ENCODE results near the gene PRKG1.

Gene PRKG1

GRCh38 chr10:51951601-51952000 is 877.3 kb downstream of the PRKG1 start:
- no peak overlapping the region for H2BK120ac ChIP-seq (ENCODE audit: low read depth, low read length)
- no peaks in the 10 kb centered on the region for H3K36me3 ChIP-seq (replicated peaks in 1 of 2; ENCODE audit: control insufficient read depth in 2 of 2, insufficient read depth in 2 of 2, low read length in 2 of 2)
- H3K27ac ChIP-seq (replicated peaks; ENCODE audit: low read length), result no peak overlapping the region
- H3K79me1 ChIP-seq (ENCODE audit: low read depth, low read length), result no peaks in the 10 kb centered on the region
- H2AFZ ChIP-seq (ENCODE audit: low read length), result no peak overlapping the region
- H3K4ac ChIP-seq (ENCODE audit: low read length), result no peak overlapping the region
- H3K4me1 ChIP-seq (ENCODE audit: control insufficient read depth in 2 of 2, insufficient read depth in 1 of 2, low read depth in 1 of 2, low read length in 2 of 2), result peaks cover 0 to 5% of the 10 kb centered on the region in 2 donors
- H2AK5ac ChIP-seq (ENCODE audit: low read depth, low read length), result no peak overlapping the region
- H3K4me3 ChIP-seq (ENCODE audit: low read length in 2 of 2), result no peak overlapping the region
- H2BK12ac ChIP-seq (ENCODE audit: low read length), result no peak overlapping the region
- no peak overlapping the region for H3K4me2 ChIP-seq (ENCODE audit: insufficient read depth, low read length, poor library complexity, severe bottlenecking)
- no peak overlapping the region for H4K91ac ChIP-seq (ENCODE audit: low read depth, low read length, poor library complexity)
- WGBS, 2 donors (ENCODE audit: extremely low coverage in 2 of 2, insufficient read length in 2 of 2, insufficient replicate concordance in 1 of 2), result no CpG with 5 or more reads among the region's 1 CpG
- no peak overlapping the region for H3K14ac ChIP-seq (ENCODE audit: low read length)
- no peak overlapping the region for H3K23ac ChIP-seq (ENCODE audit: low read depth, low read length, poor library complexity)
- no peak overlapping the region for H3K9ac ChIP-seq (ENCODE audit: low read depth, low read length, poor library complexity)
- no peak overlapping the region for H3K18ac ChIP-seq (ENCODE audit: low read length)
- H3K9me3 ChIP-seq (replicated peaks in 1 of 2; ENCODE audit: control insufficient read depth in 2 of 2, insufficient read depth in 1 of 2, low read depth in 1 of 2, low read length in 2 of 2), result no peaks in the 10 kb centered on the region
- no peaks in the 10 kb centered on the region for H3K27me3 ChIP-seq (ENCODE audit: control insufficient read depth in 3 of 3, insufficient read depth in 3 of 3, low read depth in 1 of 3, low read length in 3 of 3)
- H2BK15ac ChIP-seq (ENCODE audit: low read length), result no peak overlapping the region
- DNase-seq (ENCODE audit: low spot score), result no peak
- H2BK5ac ChIP-seq (ENCODE audit: low read length), result no peak overlapping the region
- H4K8ac ChIP-seq (ENCODE audit: low read depth, low read length), result no peak overlapping the region

DNA sequence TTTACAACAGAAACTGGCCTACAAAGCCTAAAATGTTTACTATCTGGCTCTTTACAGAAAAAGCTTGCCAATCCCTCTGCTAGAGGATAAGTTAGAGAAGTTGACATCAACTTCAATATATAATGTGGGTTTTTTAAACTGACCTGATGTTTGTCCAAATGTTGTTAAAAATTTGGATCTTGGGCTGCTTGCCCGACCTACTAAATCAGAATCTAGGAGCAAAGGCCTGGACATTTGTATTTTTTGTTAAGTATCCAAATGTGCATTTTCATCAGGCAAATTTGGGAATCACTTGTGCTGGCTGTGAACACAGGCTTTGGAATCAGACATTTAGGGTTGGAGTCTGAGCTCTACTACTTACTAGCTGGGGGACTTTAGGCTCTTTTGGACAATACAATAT is 877.8 kb downstream of the PRKG1 start:
- no peaks in the 10 kb centered on the region for H3K79me1 ChIP-seq (ENCODE audit: low read depth, low read length)
- H3K36me3 ChIP-seq (replicated peaks in 1 of 2; ENCODE audit: control insufficient read depth in 2 of 2, insufficient read depth in 2 of 2, low read length in 2 of 2), result no peaks in the 10 kb centered on the region
- no peak overlapping the region for H3K4me3 ChIP-seq (ENCODE audit: low read length in 2 of 2)
- H2AK5ac ChIP-seq (ENCODE audit: low read depth, low read length), result no peak overlapping the region
- H2BK15ac ChIP-seq (ENCODE audit: low read length), result no peak overlapping the region
- no peak for DNase-seq (ENCODE audit: low spot score)
- no peaks in the 10 kb centered on the region for H3K9me3 ChIP-seq (replicated peaks in 1 of 2; ENCODE audit: control insufficient read depth in 2 of 2, insufficient read depth in 1 of 2, low read depth in 1 of 2, low read length in 2 of 2)
- H3K14ac ChIP-seq (ENCODE audit: low read length), result no peak overlapping the region
- H3K27ac ChIP-seq (replicated peaks; ENCODE audit: low read length), result no peak overlapping the region
- H3K9ac ChIP-seq (ENCODE audit: low read depth, low read length, poor library complexity), result no peak overlapping the region
- no peaks in the 10 kb centered on the region for H3K27me3 ChIP-seq (ENCODE audit: control insufficient read depth in 3 of 3, insufficient read depth in 3 of 3, low read depth in 1 of 3, low read length in 3 of 3)
- WGBS, 2 donors (ENCODE audit: extremely low coverage in 2 of 2, insufficient read length in 2 of 2, insufficient replicate concordance in 1 of 2), result no CpG with 5 or more reads among the region's 1 CpG
- no peak overlapping the region for H3K18ac ChIP-seq (ENCODE audit: low read length)
- no peak overlapping the region for H3K4me2 ChIP-seq (ENCODE audit: insufficient read depth, low read length, poor library complexity, severe bottlenecking)
- H2AFZ ChIP-seq (ENCODE audit: low read length), result no peak overlapping the region
- no peak overlapping the region for H2BK5ac ChIP-seq (ENCODE audit: low read length)
- no peak overlapping the region for H2BK120ac ChIP-seq (ENCODE audit: low read depth, low read length)
- H3K4me1 ChIP-seq (ENCODE audit: control insufficient read depth in 2 of 2, insufficient read depth in 1 of 2, low read depth in 1 of 2, low read length in 2 of 2), result peaks cover 0 to 5% of the 10 kb centered on the region in 2 donors
- H4K8ac ChIP-seq (ENCODE audit: low read depth, low read length), result no peak overlapping the region
- H2BK12ac ChIP-seq (ENCODE audit: low read length), result no peak overlapping the region
- H3K23ac ChIP-seq (ENCODE audit: low read depth, low read length, poor library complexity), result no peak overlapping the region
- H3K4ac ChIP-seq (ENCODE audit: low read length), result no peak overlapping the region
- H4K91ac ChIP-seq (ENCODE audit: low read depth, low read length, poor library complexity), result no peak overlapping the region

DNA sequence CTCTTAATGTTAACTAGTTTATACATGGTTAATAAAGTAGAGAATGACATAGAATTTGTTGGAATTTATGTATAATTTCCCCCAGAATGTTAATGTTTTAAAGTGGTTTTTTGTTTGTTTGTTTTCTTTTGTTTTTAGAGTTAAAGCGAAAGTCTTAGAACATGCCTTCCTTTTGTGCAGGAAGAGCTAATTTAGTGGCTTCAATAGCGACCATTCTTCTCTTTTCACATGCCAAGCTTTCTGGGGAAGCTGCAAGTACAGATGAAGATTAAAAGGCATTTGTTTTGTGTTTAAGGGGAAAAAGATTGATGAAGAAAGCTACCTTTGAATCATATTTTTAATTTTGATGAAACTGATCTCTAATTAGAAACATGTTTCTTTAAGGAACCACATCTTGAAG is 881.4 kb downstream of the PRKG1 start:
- Histone ChIP-seq H3K4me3 (ENCODE audit: low read length in 2 of 2) (no peak overlapping the region), H3K4ac (ENCODE audit: low read length) (no peak overlapping the region), H3K23ac (ENCODE audit: low read depth, low read length, poor library complexity) (no peak overlapping the region), H2AK5ac (ENCODE audit: low read depth, low read length) (no peak overlapping the region), H3K9ac (ENCODE audit: low read depth, low read length, poor library complexity) (no peak overlapping the region), H2BK120ac (ENCODE audit: low read depth, low read length) (no peak overlapping the region), H3K79me1 (ENCODE audit: low read depth, low read length) (no peaks in the 10 kb centered on the region), H2BK5ac (ENCODE audit: low read length) (no peak overlapping the region), H3K36me3 (replicated peaks in 1 of 2; ENCODE audit: control insufficient read depth in 2 of 2, insufficient read depth in 2 of 2, low read length in 2 of 2) (no peaks in the 10 kb centered on the region), H4K91ac (ENCODE audit: low read depth, low read length, poor library complexity) (no peak overlapping the region), H2BK15ac (ENCODE audit: low read length) (no peak overlapping the region), H3K9me3 (replicated peaks in 1 of 2; ENCODE audit: control insufficient read depth in 2 of 2, insufficient read depth in 1 of 2, low read depth in 1 of 2, low read length in 2 of 2) (no peaks in the 10 kb centered on the region), H3K27ac (replicated peaks; ENCODE audit: low read length) (no peak overlapping the region), H4K8ac (ENCODE audit: low read depth, low read length) (no peak overlapping the region), H3K18ac (ENCODE audit: low read length) (no peak overlapping the region), H3K4me2 (ENCODE audit: insufficient read depth, low read length, poor library complexity, severe bottlenecking) (no peak overlapping the region), H2AFZ (ENCODE audit: low read length) (no peak overlapping the region), H3K27me3 (ENCODE audit: control insufficient read depth in 3 of 3, insufficient read depth in 3 of 3, low read depth in 1 of 3, low read length in 3 of 3) (no peaks in the 10 kb centered on the region), H2BK12ac (ENCODE audit: low read length) (no peak overlapping the region), H3K14ac (ENCODE audit: low read length) (no peak overlapping the region), H3K4me1 (ENCODE audit: control insufficient read depth in 2 of 2, insufficient read depth in 1 of 2, low read depth in 1 of 2, low read length in 2 of 2) (peaks cover 0 to 5% of the 10 kb centered on the region in 2 donors)
- DNase-seq (ENCODE audit: low spot score), result peak; percentile 32
- WGBS, 2 donors (ENCODE audit: extremely low coverage in 2 of 2, insufficient read length in 2 of 2, insufficient replicate concordance in 1 of 2), result no CpG with 5 or more reads among the region's 2 CpGs

DNA sequence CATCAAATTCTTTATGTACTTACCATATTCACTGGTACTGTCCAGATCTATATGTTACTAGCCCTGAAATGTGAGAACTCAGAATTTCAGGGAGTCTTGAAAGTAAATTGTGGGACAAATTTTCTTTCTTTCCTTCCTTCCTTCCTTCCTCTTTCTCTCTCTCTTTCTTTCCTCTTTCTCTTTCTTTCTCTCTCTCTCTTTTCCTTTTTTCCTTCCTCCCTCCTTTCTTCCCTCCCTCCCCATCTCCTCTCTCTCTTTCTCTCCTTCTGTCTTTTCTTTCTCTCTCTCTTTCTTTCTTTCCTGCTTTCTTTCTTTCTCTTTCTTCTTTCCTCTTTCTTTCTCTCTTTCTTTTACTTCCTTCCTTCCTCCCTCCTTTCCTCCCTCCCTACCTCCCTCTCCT is 882.5 kb downstream of the PRKG1 start:
- no peak for DNase-seq (ENCODE audit: low spot score)
- H3K18ac ChIP-seq (ENCODE audit: low read length), result no peak overlapping the region
- peaks cover 2% of the 10 kb centered on the region for H3K79me1 ChIP-seq (ENCODE audit: low read depth, low read length)
- H3K4ac ChIP-seq (ENCODE audit: low read length), result no peak overlapping the region
- H3K4me2 ChIP-seq (ENCODE audit: insufficient read depth, low read length, poor library complexity, severe bottlenecking), result no peak overlapping the region
- H3K36me3 ChIP-seq (replicated peaks in 1 of 2; ENCODE audit: control insufficient read depth in 2 of 2, insufficient read depth in 2 of 2, low read length in 2 of 2), result no peaks in the 10 kb centered on the region
- H3K4me3 ChIP-seq (ENCODE audit: low read length in 2 of 2), result no peak overlapping the region
- H3K4me1 ChIP-seq (ENCODE audit: control insufficient read depth in 2 of 2, insufficient read depth in 1 of 2, low read depth in 1 of 2, low read length in 2 of 2), result peaks cover 0 to 6% of the 10 kb centered on the region in 2 donors
- H3K23ac ChIP-seq (ENCODE audit: low read depth, low read length, poor library complexity), result no peak overlapping the region
- no peaks in the 10 kb centered on the region for H3K9me3 ChIP-seq (replicated peaks in 1 of 2; ENCODE audit: control insufficient read depth in 2 of 2, insufficient read depth in 1 of 2, low read depth in 1 of 2, low read length in 2 of 2)
- no peak overlapping the region for H4K8ac ChIP-seq (ENCODE audit: low read depth, low read length)
- no peak overlapping the region for H2BK15ac ChIP-seq (ENCODE audit: low read length)
- no peak overlapping the region for H2AK5ac ChIP-seq (ENCODE audit: low read depth, low read length)
- no peak overlapping the region for H2BK120ac ChIP-seq (ENCODE audit: low read depth, low read length)
- no peaks in the 10 kb centered on the region for H3K27me3 ChIP-seq (ENCODE audit: control insufficient read depth in 3 of 3, insufficient read depth in 3 of 3, low read depth in 1 of 3, low read length in 3 of 3)
- H4K91ac ChIP-seq (ENCODE audit: low read depth, low read length, poor library complexity), result no peak overlapping the region
- no peak overlapping the region for H2AFZ ChIP-seq (ENCODE audit: low read length)
- H3K27ac ChIP-seq (replicated peaks; ENCODE audit: low read length), result no peak overlapping the region
- no peak overlapping the region for H2BK12ac ChIP-seq (ENCODE audit: low read length)
- no peak overlapping the region for H2BK5ac ChIP-seq (ENCODE audit: low read length)
- H3K9ac ChIP-seq (ENCODE audit: low read depth, low read length, poor library complexity), result no peak overlapping the region
- no peak overlapping the region for H3K14ac ChIP-seq (ENCODE audit: low read length)
